H1 (cell line): ENCODE data around the gene ADGRV1. TPM values are rescaled to one million over a fixed set of nuclear protein-coding genes. Genes with fewer than 3 reads are reported as not detected.

Experiments
- CTCF ChIA-PET: fragments of 300-600 bp; sonication (Branson Sonifier 250); formaldehyde crosslinking; loops from one replicate; lab custom pipeline; 2021; ENCODE audit not compliant: partially characterized antibody; lab: Charles Lee
- POLR2A ChIA-PET: fragments of 300-600 bp; sonication (Branson Sonifier 250); formaldehyde crosslinking; loops from one replicate; lab custom pipeline; 2021; ENCODE audit warnings: inconsistent platforms; ENCODE audit not compliant: partially characterized antibody; lab: Charles Lee
- DNase-seq, 2 experiments: peaks; one replicate each; pipeline versions ENCODE4 v3.0.0 to v3.0.0-alpha.2; 2010 to 2022; ENCODE audit warnings: low spot score in 2 of 2, low read depth in 1 of 2, mixed read lengths in 1 of 2
- FAIRE-seq: peaks from 2 replicates; lab custom pipeline; 2011; peaks lifted over from hg19 to GRCh38; lab: Jason Lieb, UNC
- H2AFZ ChIP-seq: 2 replicates; pipeline ENCODE4 v1.8.1; 2012; ENCODE audit warnings: low read length, inconsistent platforms
- H2AK5ac ChIP-seq: 2 replicates; pipeline ENCODE4 v1.6.1; 2013; ENCODE audit warnings: low read depth, low read length
- H2BK120ac ChIP-seq: replicated peaks from 2 replicates; pipeline ENCODE3; 2013; ENCODE audit warnings: low read depth, low read length, inconsistent platforms
- H2BK12ac ChIP-seq: 2 replicates; pipeline ENCODE4 v1.6.1; 2013; ENCODE audit warnings: low read depth, low read length
- H2BK15ac ChIP-seq: 2 replicates; pipeline ENCODE4 v1.6.1; 2013; ENCODE audit warnings: low read length
- H2BK20ac ChIP-seq: 2 replicates; pipeline ENCODE4 v1.6.1; 2013; ENCODE audit warnings: low read length
- H2BK5ac ChIP-seq: 2 replicates; pipeline ENCODE4 v1.6.1; 2013; ENCODE audit warnings: low read depth, low read length
- H3K14ac ChIP-seq: 2 replicates; pipeline ENCODE4 v1.6.1; 2013; ENCODE audit warnings: inconsistent platforms; ENCODE audit not compliant: insufficient read length
- H3K18ac ChIP-seq: 2 replicates; pipeline ENCODE4 v1.6.1; 2013; ENCODE audit warnings: low read length; ENCODE audit errors: extremely low read depth
- H3K23ac ChIP-seq: 2 replicates; pipeline ENCODE4 v1.6.1; 2013; ENCODE audit warnings: inconsistent platforms; ENCODE audit not compliant: insufficient read length
- H3K23me2 ChIP-seq: 2 replicates; pipeline ENCODE4 v1.6.1; 2013; ENCODE audit warnings: low read depth, low read length
- H3K27ac ChIP-seq: 2 replicates; pipeline ENCODE4 v1.6.1; 2011; ENCODE audit warnings: low read depth, low read length, inconsistent platforms
- H3K27me3 ChIP-seq, 4 experiments: replicated peaks in 1 of 4; 1 replicate in 1 of 4; 2 replicates in 3 of 4; pipeline versions ENCODE4 v1.6.1 to v1.8.1; 2011 to 2013; ENCODE audit warnings: low read length in 3 of 4, mild to moderate bottlenecking in 3 of 4, inconsistent platforms in 2 of 4, mixed read lengths in 2 of 4, moderate library complexity in 1 of 4; ENCODE audit not compliant: control insufficient read depth in 3 of 4, insufficient read depth in 3 of 4; ENCODE audit errors: extremely low read depth in 1 of 4
- H3K36me3 ChIP-seq, 4 experiments: 2 replicates each; pipeline versions ENCODE4 v1.6.1 to v1.8.1; 2011 to 2013; ENCODE audit warnings: mild to moderate bottlenecking in 4 of 4, low read length in 3 of 4, moderate library complexity in 2 of 4, control low read depth in 1 of 4, inconsistent platforms in 1 of 4; ENCODE audit not compliant: insufficient read depth in 4 of 4, control insufficient read depth in 2 of 4
- H3K4ac ChIP-seq: replicated peaks from 2 replicates; pipeline ENCODE3; 2013; ENCODE audit warnings: low read length, low read depth, mixed read lengths, inconsistent platforms; ENCODE audit not compliant: insufficient read length
- H3K4me1 ChIP-seq, 4 experiments: replicated peaks in 1 of 4; 1 replicate in 1 of 4; 2 replicates in 3 of 4; pipeline versions ENCODE4 v1.6.1 to v1.8.1; 2011 to 2013; ENCODE audit warnings: low read length in 3 of 4, inconsistent platforms in 2 of 4, mixed read lengths in 1 of 4; ENCODE audit not compliant: insufficient read depth in 4 of 4, control insufficient read depth in 3 of 4
- H3K4me2 ChIP-seq, 2 experiments: 2 replicates each; pipeline versions ENCODE4 v1.6.1 to v1.8.1; 2011 to 2013; ENCODE audit warnings: low read depth in 2 of 2, low read length in 2 of 2, control low read depth in 1 of 2, inconsistent platforms in 1 of 2, mild to moderate bottlenecking in 1 of 2; ENCODE audit not compliant: insufficient read depth in 1 of 2
- H3K4me3 ChIP-seq, 4 experiments: fragments of 200-600, 300-600 bp in 1 of 4; sonication (generic), shearing (Covaris generic), sonication (Bioruptor Twin) in 1 of 4; 2 replicates each; pipeline versions ENCODE4 v1.5.1 to v1.8.1; 2011 to 2016; ENCODE audit warnings: low read length in 4 of 4, low read depth in 3 of 4, control low read depth in 2 of 4, inconsistent platforms in 2 of 4, mild to moderate bottlenecking in 2 of 4, mixed read lengths in 1 of 4, moderate library complexity in 1 of 4; ENCODE audit not compliant: insufficient read depth in 2 of 4; ENCODE audit errors: extremely low read depth in 1 of 4
- H3K56ac ChIP-seq: replicated peaks from 2 replicates; pipeline ENCODE3; 2013; ENCODE audit warnings: low read depth, mild to moderate bottlenecking, mixed read lengths, low read length, inconsistent platforms; ENCODE audit not compliant: insufficient read length
- H3K79me1 ChIP-seq: 2 replicates; pipeline ENCODE4 v1.6.1; 2013; ENCODE audit warnings: low read depth, low read length, control low read depth
- H3K79me2 ChIP-seq, 2 experiments: 2 replicates each; pipeline versions ENCODE4 v1.6.1 to v1.8.1; 2012 to 2013; ENCODE audit warnings: low read length in 2 of 2, mild to moderate bottlenecking in 2 of 2, inconsistent platforms in 1 of 2; ENCODE audit not compliant: insufficient read depth in 2 of 2, control insufficient read depth in 1 of 2
- H3K9ac ChIP-seq, 4 experiments: replicated peaks in 1 of 4; 1 replicate in 1 of 4; 2 replicates in 3 of 4; pipeline versions ENCODE4 v1.6.1 to v1.8.1; 2011 to 2013; ENCODE audit warnings: low read depth in 3 of 4, low read length in 3 of 4, control low read depth in 2 of 4, mild to moderate bottlenecking in 2 of 4, moderate library complexity in 2 of 4, inconsistent platforms in 1 of 4; ENCODE audit errors: extremely low read depth in 1 of 4
- H3K9me3 ChIP-seq, 2 experiments: 2 replicates each; pipeline versions ENCODE4 v1.6.1 to v1.8.1; 2012 to 2013; ENCODE audit warnings: mild to moderate bottlenecking in 2 of 2, moderate library complexity in 2 of 2, control low read depth in 1 of 2, inconsistent platforms in 1 of 2, low read depth in 1 of 2, low read length in 1 of 2, mixed read lengths in 1 of 2; ENCODE audit not compliant: insufficient read depth in 2 of 2
- H4K20me1 ChIP-seq, 2 experiments: replicated peaks in 1 of 2; 2 replicates each; pipeline versions ENCODE3 to v1.8.1; 2011 to 2013; ENCODE audit warnings: inconsistent platforms in 2 of 2, low read length in 2 of 2, mild to moderate bottlenecking in 1 of 2; ENCODE audit not compliant: insufficient read depth in 2 of 2, control insufficient read depth in 1 of 2
- H4K5ac ChIP-seq: 2 replicates; pipeline ENCODE4 v1.6.1; 2013; ENCODE audit warnings: low read length, low read depth, mixed read lengths, inconsistent platforms; ENCODE audit not compliant: insufficient read length
- H4K8ac ChIP-seq: 2 replicates; pipeline ENCODE4 v1.8.0; 2013; ENCODE audit warnings: mild to moderate bottlenecking, moderate library complexity, low read length, inconsistent platforms; ENCODE audit not compliant: insufficient read depth; ENCODE audit errors: extremely low read depth
- H4K91ac ChIP-seq: replicated peaks from 2 replicates; pipeline ENCODE3; 2013; ENCODE audit warnings: low read length, mixed read lengths, inconsistent platforms; ENCODE audit not compliant: insufficient read length
- BCL11A ChIP-seq, 2 experiments: IDR thresholded peaks; one replicate each; pipeline ENCODE4 v1.6.1; 2011; ENCODE audit warnings: low read depth in 2 of 2, low read length in 2 of 2, mild to moderate bottlenecking in 2 of 2
- CEBPB ChIP-seq: IDR thresholded peaks from 2 replicates; pipeline ENCODE4 v1.6.1; 2012; ENCODE audit warnings: low read depth, low read length
- CREB1 ChIP-seq: IDR thresholded peaks from 2 replicates; pipeline ENCODE4 v1.6.1; 2012; ENCODE audit warnings: inconsistent platforms
- HDAC6 ChIP-seq: IDR thresholded peaks from one replicate; pipeline ENCODE4 v1.7.1; 2012; ENCODE audit warnings: low read depth, mild to moderate bottlenecking, inconsistent platforms, low read length, moderate library complexity
- KDM4A ChIP-seq: IDR thresholded peaks from one replicate; pipeline ENCODE4 v1.7.1; 2012; ENCODE audit warnings: low read depth, mild to moderate bottlenecking, moderate library complexity, low read length, inconsistent platforms; ENCODE audit not compliant: severe bottlenecking
- NANOG ChIP-seq: IDR thresholded peaks from 2 replicates; pipeline ENCODE4 v1.6.1; 2011; ENCODE audit warnings: low read length, low read depth, mild to moderate bottlenecking, inconsistent platforms; ENCODE audit not compliant: insufficient read depth, poor library complexity, severe bottlenecking
- PHF8 ChIP-seq: fragments of 200-600 bp; sonication (generic); conservative IDR thresholded peaks from 2 replicates; pipeline ENCODE4 v1.7.1; 2012; ENCODE audit warnings: low read depth, mild to moderate bottlenecking, inconsistent platforms, low read length, moderate library complexity
- RXRA ChIP-seq: IDR thresholded peaks from 2 replicates; pipeline ENCODE4 v1.6.1; 2011; ENCODE audit warnings: low read depth, mild to moderate bottlenecking, low read length, moderate library complexity; ENCODE audit not compliant: insufficient read depth
- SIRT6 ChIP-seq: IDR thresholded peaks from one replicate; pipeline ENCODE4 v1.7.1; 2012; ENCODE audit warnings: low read length, inconsistent platforms
- SP1 ChIP-seq: IDR thresholded peaks from 2 replicates; pipeline ENCODE4 v1.6.1; 2011; ENCODE audit warnings: low read depth, low read length
- ZNF274 ChIP-seq: IDR thresholded peaks from 2 replicates; pipeline ENCODE4 v1.7.0; 2012; ENCODE audit warnings: low read length, borderline replicate concordance; ENCODE audit errors: extremely low read depth
- WGBS, 2 experiments: shearing (Covaris generic) in 1 of 2; methylation state at CpG; one replicate each; pipeline versions ENCODE4 v1.1.6 to v1.1.7; 2013 to 2015; ENCODE audit warnings: low lambda C conversion rate in 2 of 2, mixed read lengths in 2 of 2, inconsistent platforms in 1 of 2, low coverage in 1 of 2, missing lambda C conversion rate in 1 of 2; ENCODE audit not compliant: insufficient replicate concordance in 2 of 2, insufficient coverage in 1 of 2, insufficient read length in 1 of 2; ENCODE audit errors: extremely low coverage in 1 of 2, missing lambda C conversion rate in 1 of 2; 5-methylcytosine and 5-hydroxymethylcytosine counted together
- polyA plus RNA-seq, 7 experiments: library from polyadenylated mRNA; depleted of rRNA in 3 of 7; stranded (reverse) in 5 of 7; unstranded in 2 of 7; fragments of >200 nt in 5 of 7; fragments of 200-250 nt in 2 of 7; gene quantifications; 1 replicate in 5 of 7; 2 replicates in 1 of 7; 4 replicates in 1 of 7; pipeline versions ENCODE4 v1.2.1 to v1.2.3, GENCODE V29; 2011 to 2013; ENCODE audit warnings: missing spikeins in 2 of 7, mixed read lengths in 2 of 7
- total RNA-seq: library from RNA; stranded (reverse); fragmentation: NEBNext Ultra II Directional; extraction: Animal tissue kit (Norgen Biotek cat#: 25700); gene quantifications from 2 replicates; pipeline ENCODE4 v1.2.1, GENCODE V29; 2021
- TF ChIP-seq, protein P1 (sequence below), 3 experiments: IDR thresholded peaks; 1 replicate in 2 of 3; 2 replicates in 1 of 3; pipeline versions ENCODE4 v1.5.1 to v1.6.1; 2011; ENCODE audit warnings: low read length in 3 of 3, mild to moderate bottlenecking in 3 of 3, inconsistent platforms in 2 of 3, low read depth in 1 of 3, moderate library complexity in 1 of 3; ENCODE audit not compliant: insufficient read depth in 1 of 3; ENCODE audit errors: control extremely low read depth in 1 of 3

Gene ADGRV1
- total and polyA plus RNA-seq, 2 of the 8 experiments (the other 6 are each of a cell fraction or from before 2014, with no cell fraction given) = 53.1 to 62.2 TPM

DNA sequence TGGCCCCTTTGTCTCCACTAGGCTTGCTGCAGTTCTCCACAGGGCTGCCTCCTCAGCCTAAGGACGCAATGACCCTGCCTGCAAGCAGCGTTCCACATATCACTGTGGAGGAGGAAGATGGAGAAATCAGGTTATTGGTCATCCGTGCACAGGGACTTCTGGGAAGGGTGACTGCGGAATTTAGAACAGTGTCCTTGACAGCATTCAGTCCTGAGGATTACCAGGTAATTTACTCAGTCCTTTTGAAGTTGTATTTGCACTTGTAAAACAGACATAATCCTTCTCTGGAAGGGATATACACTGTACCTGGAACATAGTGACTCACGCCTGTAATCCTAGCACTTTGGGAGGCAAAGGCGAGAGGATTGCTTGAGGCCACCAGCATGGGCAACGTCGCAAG is 116.6 kb downstream of the ADGRV1 start:
- peaks cover 0 to 34% (median 17%) of the 10 kb centered on the region in 4 experiments; a peak in 6 of 8 replicates for H3K36me3 ChIP-seq
- peaks cover 2% of the 10 kb centered on the region; the same call in 1 of the 2 replicates for H3K79me1 ChIP-seq
- H4K5ac ChIP-seq = no peak overlapping the region
- H3K27me3 ChIP-seq = no peaks in the 10 kb centered on the region
- no peak overlapping the region for H3K27ac ChIP-seq
- no peak for DNase-seq
- H3K18ac ChIP-seq = no peak overlapping the region
- 90% methylated on average over 8 of the region's 8 CpGs; no CpG with 5 or more reads in 1 of the 2 experiments for WGBS, 2 experiments
- H2BK5ac ChIP-seq = no peak overlapping the region
- no peak overlapping the region for H2BK12ac ChIP-seq
- peaks cover 2 to 10% (median 2%) of the 10 kb centered on the region in 4 experiments; a peak in 2 of 7 replicates for H3K4me1 ChIP-seq
- H2AFZ ChIP-seq = no peak overlapping the region
- ChIA-PET CTCF (interaction anchor here (0.9 kb wide), 1 partner anchor 109 kb away, joined by 3 read pairs; no protein-coding TSS in a partner anchor), POLR2A (no interaction called here)
- no peak overlapping the region for H2BK20ac ChIP-seq
- H3K56ac ChIP-seq = no peak overlapping the region
- no peak overlapping the region for H4K8ac ChIP-seq
- H3K4ac ChIP-seq = no peak overlapping the region
- H3K79me2 ChIP-seq = peaks cover 0 to 10% of the 10 kb centered on the region in 2 experiments; a peak in 1 of 4 replicates
- H3K23ac ChIP-seq = no peak overlapping the region
- H3K14ac ChIP-seq = no peak overlapping the region
- FAIRE-seq = no peak
- no peak overlapping the region for H2AK5ac ChIP-seq
- no peak overlapping the region for H2BK120ac ChIP-seq
- H3K23me2 ChIP-seq = no peaks in the 10 kb centered on the region
- no peak overlapping the region for H4K91ac ChIP-seq
- no peaks in the 10 kb centered on the region for H3K9me3 ChIP-seq
- no peak overlapping the region for H3K9ac ChIP-seq
- no peak overlapping the region for H3K4me3 ChIP-seq
- H4K20me1 ChIP-seq = peaks cover 0 to 6% of the 10 kb centered on the region in 2 experiments
- H2BK15ac ChIP-seq = no peak overlapping the region
- no peak overlapping the region for H3K4me2 ChIP-seq
- TF ChIP-seq PHF8 (no peak), RXRA (no peak), CEBPB (no peak), ZNF274 (no peak), SIRT6 (no peak), KDM4A (no peak), HDAC6 (no peak), NANOG (no peak), CREB1 (no peak), BCL11A (IDR thresholded peaks at IDR 0.05; ENCODE audit: low read depth in 2 of 2, low read length in 2 of 2) (no peak), SP1 (no peak)
- TF ChIP-seq, protein P1, sequence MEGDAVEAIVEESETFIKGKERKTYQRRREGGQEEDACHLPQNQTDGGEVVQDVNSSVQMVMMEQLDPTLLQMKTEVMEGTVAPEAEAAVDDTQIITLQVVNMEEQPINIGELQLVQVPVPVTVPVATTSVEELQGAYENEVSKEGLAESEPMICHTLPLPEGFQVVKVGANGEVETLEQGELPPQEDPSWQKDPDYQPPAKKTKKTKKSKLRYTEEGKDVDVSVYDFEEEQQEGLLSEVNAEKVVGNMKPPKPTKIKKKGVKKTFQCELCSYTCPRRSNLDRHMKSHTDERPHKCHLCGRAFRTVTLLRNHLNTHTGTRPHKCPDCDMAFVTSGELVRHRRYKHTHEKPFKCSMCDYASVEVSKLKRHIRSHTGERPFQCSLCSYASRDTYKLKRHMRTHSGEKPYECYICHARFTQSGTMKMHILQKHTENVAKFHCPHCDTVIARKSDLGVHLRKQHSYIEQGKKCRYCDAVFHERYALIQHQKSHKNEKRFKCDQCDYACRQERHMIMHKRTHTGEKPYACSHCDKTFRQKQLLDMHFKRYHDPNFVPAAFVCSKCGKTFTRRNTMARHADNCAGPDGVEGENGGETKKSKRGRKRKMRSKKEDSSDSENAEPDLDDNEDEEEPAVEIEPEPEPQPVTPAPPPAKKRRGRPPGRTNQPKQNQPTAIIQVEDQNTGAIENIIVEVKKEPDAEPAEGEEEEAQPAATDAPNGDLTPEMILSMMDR (IDR thresholded peaks at IDR 0.05; ENCODE audit: control extremely low read depth in 1 of 3, insufficient read depth in 1 of 3, low read depth in 1 of 3, low read length in 3 of 3) = no peak
